HEK293T (cell line): ENCODE data around the gene PSMD10.

Experiments used
- ARNT ChIP-seq: fragments of 450-650 bp; IDR thresholded peaks from 2 replicates; pipeline ENCODE4 v1.6.1; 2017; ENCODE audit warnings: mild to moderate bottlenecking
- BHLHE40 ChIP-seq: fragments of 450-650 bp; IDR thresholded peaks from 2 replicates; pipeline ENCODE4 v1.6.1; 2016; ENCODE audit warnings: mild to moderate bottlenecking, moderate library complexity, borderline replicate concordance
- ELF4 ChIP-seq: fragments of 450-650 bp; IDR thresholded peaks from 2 replicates; pipeline ENCODE4 v1.6.1; 2017; ENCODE audit warnings: antibody characterized with exemption
- FOXA1 ChIP-seq: fragments of 450-650 bp; IDR thresholded peaks from 2 replicates; pipeline ENCODE4 v1.6.1; 2016; ENCODE audit warnings: mild to moderate bottlenecking
- FOXK2 ChIP-seq: fragments of 450-650 bp; IDR thresholded peaks from 2 replicates; pipeline ENCODE4 v1.6.1; 2016; ENCODE audit warnings: mild to moderate bottlenecking

- TF ChIP-seq ARNT (no peak), ELF4 (no peak), BHLHE40 (no peak), FOXA1 (no peak), FOXK2 (no peak)
Observed at GRCh38 chrX:108123591-108124366, 32.4 kb upstream of the PSMD10 start.
